IMR-90 (cell line): ENCODE results near the gene UTP4.

Experiments used
- BHLHE40 ChIP-seq: fragments of 150-350 bp; IDR thresholded peaks from 2 replicates; pipeline ENCODE4 v1.6.1; 2016; ENCODE audit warnings: mild to moderate bottlenecking, low read depth, low read length
- CHD1 ChIP-seq: IDR thresholded peaks from 2 replicates; pipeline ENCODE4 v1.6.1; 2012; ENCODE audit warnings: low read depth, low read length, improper control_type of control experiment
- NFE2L2 ChIP-seq: fragments of 150-350 bp; IDR thresholded peaks from 2 replicates; pipeline ENCODE4 v1.6.1; 2016; ENCODE audit warnings: low read depth, mild to moderate bottlenecking, low read length
- POLR2A ChIP-seq: IDR thresholded peaks from 2 replicates; pipeline ENCODE4 v1.6.1; 2012; ENCODE audit warnings: mild to moderate bottlenecking, low read depth, low read length
- RAD21 ChIP-seq: IDR thresholded peaks from 2 replicates; pipeline ENCODE4 v1.6.1; 2012; ENCODE audit warnings: low read length, improper control_type of control experiment
- RCOR1 ChIP-seq: IDR thresholded peaks from 2 replicates; pipeline ENCODE4 v1.6.1; 2012; ENCODE audit warnings: mild to moderate bottlenecking, low read length, improper control_type of control experiment; ENCODE audit not compliant: insufficient replicate concordance
- RFX5 ChIP-seq: IDR thresholded peaks from 2 replicates; pipeline ENCODE4 v1.8.0; 2012; ENCODE audit warnings: low read depth, mild to moderate bottlenecking, low read length, moderate library complexity
- SMC3 ChIP-seq: fragments of 150-350 bp; IDR thresholded peaks from 2 replicates; pipeline ENCODE4 v1.6.1; 2016; ENCODE audit warnings: low read depth, mild to moderate bottlenecking, antibody characterized with exemption, low read length, moderate library complexity
- TF ChIP-seq, protein P1 (sequence below): conservative IDR thresholded peaks from 2 replicates; pipeline ENCODE4 v1.5.1; 2012; ENCODE audit warnings: mild to moderate bottlenecking, low read depth, low read length, improper control_type of control experiment

DNA sequence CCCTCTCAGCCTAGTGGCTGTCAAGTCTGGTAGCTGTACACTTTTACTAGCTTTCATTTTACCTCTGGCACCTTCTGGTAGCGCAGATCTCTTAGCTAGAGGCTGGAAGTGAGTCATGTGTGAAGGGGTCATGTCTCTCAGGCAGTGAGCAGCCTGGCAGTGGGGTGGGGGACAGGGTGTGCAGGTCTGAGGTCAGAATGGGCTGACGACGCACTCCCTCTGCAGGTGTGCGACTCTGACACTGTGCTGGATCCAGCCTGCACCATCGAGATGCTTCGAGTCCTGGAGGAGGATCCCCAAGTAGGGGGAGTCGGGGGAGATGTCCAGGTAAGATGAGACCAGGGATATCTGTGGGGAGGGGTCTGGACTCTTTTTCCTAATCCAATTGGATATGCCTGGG is 19.2 kb upstream of the UTP4 start:
- no peak for TF ChIP-seq BHLHE40
- TF ChIP-seq, protein P1, sequence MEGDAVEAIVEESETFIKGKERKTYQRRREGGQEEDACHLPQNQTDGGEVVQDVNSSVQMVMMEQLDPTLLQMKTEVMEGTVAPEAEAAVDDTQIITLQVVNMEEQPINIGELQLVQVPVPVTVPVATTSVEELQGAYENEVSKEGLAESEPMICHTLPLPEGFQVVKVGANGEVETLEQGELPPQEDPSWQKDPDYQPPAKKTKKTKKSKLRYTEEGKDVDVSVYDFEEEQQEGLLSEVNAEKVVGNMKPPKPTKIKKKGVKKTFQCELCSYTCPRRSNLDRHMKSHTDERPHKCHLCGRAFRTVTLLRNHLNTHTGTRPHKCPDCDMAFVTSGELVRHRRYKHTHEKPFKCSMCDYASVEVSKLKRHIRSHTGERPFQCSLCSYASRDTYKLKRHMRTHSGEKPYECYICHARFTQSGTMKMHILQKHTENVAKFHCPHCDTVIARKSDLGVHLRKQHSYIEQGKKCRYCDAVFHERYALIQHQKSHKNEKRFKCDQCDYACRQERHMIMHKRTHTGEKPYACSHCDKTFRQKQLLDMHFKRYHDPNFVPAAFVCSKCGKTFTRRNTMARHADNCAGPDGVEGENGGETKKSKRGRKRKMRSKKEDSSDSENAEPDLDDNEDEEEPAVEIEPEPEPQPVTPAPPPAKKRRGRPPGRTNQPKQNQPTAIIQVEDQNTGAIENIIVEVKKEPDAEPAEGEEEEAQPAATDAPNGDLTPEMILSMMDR = no peak
- no peak for TF ChIP-seq RAD21
- TF ChIP-seq SMC3 = no peak
- no peak for TF ChIP-seq RCOR1
- TF ChIP-seq POLR2A = no peak
- no peak for TF ChIP-seq RFX5
- TF ChIP-seq NFE2L2 = no peak
- no peak for TF ChIP-seq CHD1
